Neural crest cell (in vitro differentiated cells): ENCODE results near the gene TNFRSF12A. TPM values are rescaled to one million over a fixed set of nuclear protein-coding genes. Genes with fewer than 3 reads are reported as not detected.

Source experiments
- DNase-seq: peaks from one replicate; pipeline ENCODE4 v3.0.0; 2021; ENCODE audit warnings: low read depth, mixed read lengths, low spot score
- H3K27ac Mint-ChIP-seq: one replicate; pipeline ENCODE4 v1.8.0; 2021; ENCODE audit warnings: mild to moderate bottlenecking, mixed read lengths; ENCODE audit not compliant: unreplicated experiment
- H3K27me3 Mint-ChIP-seq: 2 replicates; pipeline ENCODE4 v1.8.0; 2021; ENCODE audit warnings: low read depth, mild to moderate bottlenecking, mixed read lengths
- H3K36me3 Mint-ChIP-seq: 2 replicates; pipeline ENCODE4 v1.8.0; 2021; ENCODE audit warnings: low read depth, mild to moderate bottlenecking, mixed read lengths
- H3K4me1 Mint-ChIP-seq: 2 replicates; pipeline ENCODE4 v1.8.0; 2021; ENCODE audit warnings: mixed read lengths
- H3K4me3 Mint-ChIP-seq: one replicate; pipeline ENCODE4 v1.8.0; 2021; ENCODE audit warnings: mild to moderate bottlenecking, mixed read lengths
- H3K9me3 Mint-ChIP-seq: 2 replicates; pipeline ENCODE4 v1.8.0; 2021; ENCODE audit warnings: mixed read lengths
- CTCF ChIP-seq: fragments of 200-600 bp; sonication (generic); conservative IDR thresholded peaks from 2 replicates; pipeline ENCODE4 v1.5.0; 2021; ENCODE audit warnings: antibody characterized with exemption, mild to moderate bottlenecking
- total RNA-seq: library from RNA; stranded (reverse); gene quantifications from 2 replicates; pipeline ENCODE4 v1.2.1, GENCODE V29; 2021

The TNFRSF12A gene
- total RNA-seq, 1 donor from 2014 or later = 3.5 TPM

DNA sequence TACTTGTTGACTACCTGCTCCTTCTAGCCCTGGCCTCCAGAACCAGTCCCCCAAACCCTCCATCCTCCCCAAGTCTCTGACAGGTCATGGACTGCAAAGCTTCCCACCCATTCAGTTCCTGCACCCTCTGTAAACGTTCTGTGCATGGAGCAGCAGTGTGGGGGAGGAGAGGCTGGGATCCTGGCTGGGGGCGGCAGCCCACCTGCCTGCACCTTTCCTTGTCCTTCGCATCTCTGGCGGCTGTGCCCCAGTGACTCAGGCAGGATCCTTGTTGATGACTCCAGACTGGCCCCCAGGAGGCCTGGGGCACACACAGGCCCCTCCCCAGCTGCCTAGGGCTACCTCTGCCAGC is 38.3 kb upstream of the TNFRSF12A start:
- H3K27me3 Mint-ChIP-seq = peaks cover 15% of the 10 kb centered on the region
- peaks cover 22% of the 10 kb centered on the region for H3K4me1 Mint-ChIP-seq
- no peaks in the 10 kb centered on the region for H3K9me3 Mint-ChIP-seq
- H3K27ac Mint-ChIP-seq = no peak overlapping the region
- TF ChIP-seq CTCF = no peak
- no peaks in the 10 kb centered on the region for H3K36me3 Mint-ChIP-seq
- no peak for DNase-seq
- peak overlapping the region; percentile 83 for H3K4me3 Mint-ChIP-seq

GRCh38 chr16:2982402-2982801 is 37.8 kb upstream of the TNFRSF12A start:
- DNase-seq = no peak
- TF ChIP-seq CTCF = no peak
- H3K4me3 Mint-ChIP-seq = no peak overlapping the region
- peaks cover 17% of the 10 kb centered on the region for H3K4me1 Mint-ChIP-seq
- H3K9me3 Mint-ChIP-seq = no peaks in the 10 kb centered on the region
- no peaks in the 10 kb centered on the region for H3K36me3 Mint-ChIP-seq
- no peak overlapping the region for H3K27ac Mint-ChIP-seq
- H3K27me3 Mint-ChIP-seq = peaks cover 15% of the 10 kb centered on the region

- Mint-ChIP-seq H3K4me1 (peaks cover 13% of the 10 kb centered on the region), H3K9me3 (no peaks in the 10 kb centered on the region), H3K36me3 (no peaks in the 10 kb centered on the region), H3K27ac (peak overlapping the region; percentile 71), H3K4me3 (peak overlapping the region; percentile 72), H3K27me3 (peaks cover 15% of the 10 kb centered on the region)
- peak; percentile 80 for DNase-seq
- TF ChIP-seq CTCF = peak; percentile 92
Measured at GRCh38 chr16:2983706-2984136, 36.4 kb upstream of the TNFRSF12A start.

- no peak for TF ChIP-seq CTCF
- Mint-ChIP-seq H3K9me3 (no peaks in the 10 kb centered on the region), H3K27ac (no peak overlapping the region), H3K27me3 (peaks cover 15% of the 10 kb centered on the region), H3K36me3 (no peaks in the 10 kb centered on the region), H3K4me3 (no peak overlapping the region), H3K4me1 (peaks cover 13% of the 10 kb centered on the region)
- DNase-seq = no peak
Measured at GRCh38 chr16:2985462-2985861, 34.7 kb upstream of the TNFRSF12A start.

DNA sequence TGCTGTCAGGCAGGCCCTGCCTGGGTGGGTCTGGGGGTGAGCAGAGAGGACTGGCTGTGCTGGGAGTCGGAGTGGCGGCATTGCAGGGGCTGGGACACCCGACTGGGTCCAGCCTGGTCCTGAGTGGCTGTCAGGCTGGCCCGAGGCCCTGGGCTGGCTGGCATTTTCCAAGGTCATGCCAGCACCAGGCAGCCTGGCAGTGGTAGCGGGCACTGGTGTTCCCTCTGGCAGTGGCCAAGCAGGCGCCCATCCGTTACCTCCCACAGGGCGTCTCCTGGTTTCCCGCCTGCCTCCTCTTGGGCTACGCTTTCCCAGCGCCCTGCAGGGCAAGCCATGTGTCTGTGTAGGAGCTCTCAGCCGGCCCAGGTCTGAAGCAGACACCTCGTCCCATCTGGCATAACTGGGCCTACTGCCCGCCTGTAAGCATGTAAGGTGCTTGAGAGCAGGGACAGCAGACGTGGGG is 34.2 kb upstream of the TNFRSF12A start:
- Mint-ChIP-seq H3K4me1 (peaks cover 10% of the 10 kb centered on the region), H3K36me3 (no peaks in the 10 kb centered on the region), H3K9me3 (no peaks in the 10 kb centered on the region), H3K4me3 (no peak overlapping the region), H3K27ac (no peak overlapping the region), H3K27me3 (peaks cover 15% of the 10 kb centered on the region)
- no peak for TF ChIP-seq CTCF
- no peak for DNase-seq

- no peak for DNase-seq
- H3K27me3 Mint-ChIP-seq = peaks cover 9% of the 10 kb centered on the region
- no peak overlapping the region for H3K27ac Mint-ChIP-seq
- H3K36me3 Mint-ChIP-seq = no peaks in the 10 kb centered on the region
- H3K4me1 Mint-ChIP-seq = peaks cover 2% of the 10 kb centered on the region
- H3K9me3 Mint-ChIP-seq = no peaks in the 10 kb centered on the region
- TF ChIP-seq CTCF = no peak
- H3K4me3 Mint-ChIP-seq = no peak overlapping the region
Measured at GRCh38 chr16:2986623-2987188, 33.5 kb upstream of the TNFRSF12A start.
